Inflammatory macrophage (primary cell): ENCODE data around the gene FRAS1.
"Not testable (repeated sequence)": the region's sequence is repeated elsewhere in the genome, so short reads cannot be mapped to it uniquely, and the experiment has no call there.

Source experiments
- DNase-seq, 2 donors: peaks; one replicate each; pipeline ENCODE4 v3.0.0-alpha.2; 2020 to 2022

The FRAS1 gene

DNA sequence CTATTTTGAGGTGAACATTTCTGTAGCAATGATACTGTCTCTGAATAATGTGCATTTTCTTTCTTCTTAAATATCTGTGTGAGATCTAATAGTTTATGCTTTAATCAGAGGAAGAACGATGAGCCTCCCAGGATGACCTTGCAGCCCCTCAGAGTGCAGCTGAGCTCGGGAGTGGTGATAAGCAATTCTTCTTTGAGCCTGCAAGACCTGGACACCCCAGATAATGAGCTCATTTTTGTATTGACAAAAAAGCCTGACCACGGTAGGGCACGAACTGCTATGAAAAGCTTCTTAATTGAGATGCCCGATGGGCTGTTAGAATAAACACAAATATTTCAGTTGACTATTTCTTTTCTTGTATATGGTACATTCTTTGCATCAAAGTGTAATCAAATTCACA is 389.5 kb downstream of the FRAS1 start:
- no peak for DNase-seq

DNA sequence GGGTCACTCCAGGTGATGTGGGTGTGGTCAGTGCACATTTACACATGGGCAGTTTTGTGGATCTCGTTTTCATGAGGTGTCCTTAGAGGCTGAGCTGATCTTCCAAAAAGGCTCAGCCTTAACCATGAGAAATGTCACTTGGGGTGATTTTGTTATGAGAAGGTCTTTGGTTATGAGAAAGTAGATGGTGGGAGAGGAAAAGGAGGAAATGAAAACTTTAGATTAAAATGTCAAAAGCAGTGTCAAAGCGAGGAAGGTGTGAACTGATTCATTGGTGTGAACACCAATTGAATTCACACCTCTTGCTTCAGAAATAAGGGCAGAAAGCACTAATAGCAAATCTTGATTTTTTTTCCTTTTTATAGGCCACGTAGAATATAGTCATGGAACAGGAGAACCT is 394.3 kb downstream of the FRAS1 start:
- no peak for DNase-seq

GRCh38 chr4:78454016-78454415 is 396.9 kb downstream of the FRAS1 start:
- no peak for DNase-seq

GRCh38 chr4:78457751-78458150 is 400.6 kb downstream of the FRAS1 start:
- DNase-seq = no peak

- DNase-seq = no peak
Measured at GRCh38 chr4:78459327-78459726, 402.2 kb downstream of the FRAS1 start.

DNA sequence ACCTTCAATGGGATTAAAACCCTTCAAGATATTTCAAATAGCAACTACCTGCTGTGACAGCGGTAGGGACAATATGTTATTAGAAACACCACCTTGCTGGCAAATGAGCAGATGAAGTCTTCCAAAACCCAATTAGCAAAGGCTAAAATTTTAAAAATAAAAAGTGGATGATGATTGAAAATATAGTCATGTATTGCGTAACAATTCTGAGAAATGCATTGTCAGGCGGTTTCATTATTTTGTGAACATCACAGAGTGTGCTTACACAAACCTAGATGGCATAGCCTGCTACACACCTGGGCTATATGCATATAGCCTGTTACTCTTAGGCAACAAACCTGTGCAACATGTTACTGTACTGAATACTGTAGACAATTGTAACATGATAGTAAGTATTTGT is 403.2 kb downstream of the FRAS1 start:
- no peak for DNase-seq

DNA sequence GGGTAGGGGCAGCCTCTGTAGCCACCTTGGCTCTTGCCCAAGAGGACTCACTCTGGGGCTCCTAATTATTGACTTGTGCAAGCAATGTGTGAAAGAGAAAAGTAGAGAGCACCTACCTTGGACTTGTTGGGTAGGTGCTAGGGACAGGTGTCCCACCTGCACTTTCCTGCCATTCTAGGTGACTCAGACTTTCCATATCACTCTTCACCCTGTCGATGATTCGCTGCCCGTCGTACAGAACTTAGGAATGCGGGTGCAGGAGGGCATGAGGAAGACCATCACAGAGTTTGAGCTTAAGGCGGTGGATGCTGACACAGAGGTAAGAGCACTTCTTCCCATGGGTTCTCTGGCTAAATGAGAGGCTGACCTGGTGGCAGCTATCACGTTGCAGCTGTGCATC is 407.1 kb downstream of the FRAS1 start:
- no peak for DNase-seq

DNA sequence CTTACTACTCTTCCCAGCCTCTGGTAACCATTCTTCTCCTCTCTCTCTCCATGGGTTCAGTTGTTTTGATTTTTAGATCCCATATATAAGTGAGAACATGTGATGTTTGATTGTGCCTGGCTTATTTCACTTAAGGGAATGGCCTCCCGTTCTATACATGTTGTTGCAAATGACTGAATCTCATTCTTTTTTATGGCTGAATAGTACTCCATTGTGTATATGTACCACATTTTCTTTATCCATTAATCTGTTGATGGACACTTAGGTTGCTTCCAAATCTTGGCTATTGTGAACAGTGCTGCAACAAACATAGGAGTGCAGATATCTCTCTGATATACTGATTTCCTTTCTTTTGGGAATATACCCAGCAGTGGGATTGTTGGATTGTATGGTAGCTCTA is 410.1 kb downstream of the FRAS1 start:
- DNase-seq = not testable (repeated sequence)

DNA sequence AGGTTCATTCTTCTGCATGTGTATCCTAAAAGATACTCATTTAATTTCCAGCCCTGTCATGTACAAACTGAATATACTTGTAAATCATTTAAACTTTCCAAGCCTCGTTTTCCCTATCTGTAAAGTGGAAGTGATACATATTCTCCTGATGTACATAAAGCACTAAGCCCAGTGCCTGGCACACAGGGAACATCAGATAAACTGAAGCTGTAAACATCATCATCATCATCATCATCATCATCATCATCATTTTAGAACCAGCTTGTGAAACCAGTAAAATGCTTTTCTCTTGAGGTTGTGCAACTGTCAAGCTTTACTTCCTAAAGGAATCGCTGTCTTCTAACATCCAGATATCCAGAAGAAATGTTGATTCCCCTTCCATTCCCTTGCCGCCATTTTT is 411.1 kb downstream of the FRAS1 start:
- no peak for DNase-seq

DNA sequence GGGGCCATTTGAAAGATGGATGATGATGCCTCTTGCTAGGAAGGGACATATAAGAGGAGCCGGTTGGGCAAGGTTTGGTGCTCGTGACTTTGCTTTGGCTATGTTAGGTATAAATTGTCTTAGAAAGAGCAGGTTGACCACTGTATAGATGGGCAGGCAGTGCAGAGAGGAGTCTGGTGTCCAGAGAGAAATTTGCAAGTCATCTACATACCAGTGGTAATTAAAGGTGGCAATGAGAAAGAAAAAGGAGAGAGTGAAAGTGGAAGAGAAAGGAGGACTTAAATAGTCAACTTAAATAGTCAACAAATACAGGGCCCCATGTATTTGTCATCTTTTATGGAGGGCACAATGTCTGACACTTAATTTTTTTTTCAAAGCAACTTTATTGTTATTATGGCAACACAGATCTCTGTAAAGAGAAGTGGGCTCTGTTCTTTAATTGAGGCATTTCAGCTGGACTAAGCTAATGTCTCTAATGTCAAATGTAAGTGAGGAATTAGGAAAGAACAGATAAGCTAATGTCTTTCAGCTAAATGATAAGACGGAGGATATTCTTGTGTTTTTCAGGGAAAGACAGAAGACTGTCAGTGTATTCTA is 419.1 kb downstream of the FRAS1 start:
- no peak for DNase-seq

- DNase-seq = peak in 1 of 2 donors; percentile 1
Measured at GRCh38 chr4:78477276-78477675, 420.2 kb downstream of the FRAS1 start.

DNA sequence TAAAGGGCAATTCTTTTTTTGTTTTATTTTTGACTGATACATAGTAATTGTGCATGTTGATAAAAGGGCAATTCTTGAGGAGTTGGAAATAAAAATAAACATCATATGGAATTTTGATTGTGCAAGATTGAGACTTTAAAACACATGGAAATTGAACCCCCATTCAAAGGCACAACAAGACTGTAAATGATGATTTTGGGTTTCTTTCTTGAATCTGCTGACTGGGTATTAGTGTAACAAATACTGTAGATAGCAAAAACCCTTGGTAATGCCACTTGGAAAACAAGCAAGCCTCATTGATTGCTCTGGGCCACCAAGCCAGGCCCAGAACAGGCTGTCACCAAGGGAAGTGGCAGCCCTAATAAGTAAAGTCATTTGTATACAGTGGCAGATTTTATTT is 421.4 kb downstream of the FRAS1 start:
- no peak for DNase-seq

DNA sequence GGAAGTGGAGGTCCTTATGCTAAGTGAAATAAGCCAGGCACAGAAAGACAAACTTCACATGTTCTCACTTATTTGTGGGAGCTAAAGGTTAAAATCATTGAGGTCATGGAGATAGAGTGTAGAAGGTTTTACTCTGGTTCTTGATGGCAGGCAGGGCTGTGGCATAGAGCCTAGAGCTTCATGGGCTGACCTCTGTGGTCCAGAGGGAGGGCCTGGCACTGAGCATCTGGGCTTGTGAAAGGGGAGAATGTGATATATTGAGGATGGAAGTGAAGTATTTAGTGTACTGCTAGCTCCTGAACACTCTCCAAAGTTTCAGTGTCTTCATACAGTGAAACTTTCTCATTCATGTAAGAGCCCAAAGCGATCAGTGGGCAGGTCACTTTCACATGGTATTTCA is 423.2 kb downstream of the FRAS1 start:
- DNase-seq = no peak

DNA sequence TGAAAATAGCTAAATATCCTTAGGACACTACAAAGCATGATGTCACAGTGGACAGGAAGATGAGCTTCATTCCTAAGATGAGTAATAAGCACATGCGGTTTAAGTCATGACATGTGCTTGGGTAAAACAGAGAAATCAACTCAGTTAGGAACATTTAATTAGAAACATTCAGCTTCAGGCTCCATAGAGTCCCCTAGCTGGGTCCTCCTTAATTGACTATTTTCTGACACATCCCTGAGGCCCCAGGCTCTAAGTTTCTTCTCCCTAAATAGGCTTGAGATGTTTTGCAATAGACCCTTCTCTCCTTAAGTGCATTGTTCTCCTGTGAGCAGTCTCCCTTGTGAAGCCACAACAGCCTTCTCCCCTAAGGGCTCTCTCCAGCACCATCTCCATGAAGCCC is 424.1 kb downstream of the FRAS1 start:
- peak; percentile 17 to 34 for DNase-seq

DNA sequence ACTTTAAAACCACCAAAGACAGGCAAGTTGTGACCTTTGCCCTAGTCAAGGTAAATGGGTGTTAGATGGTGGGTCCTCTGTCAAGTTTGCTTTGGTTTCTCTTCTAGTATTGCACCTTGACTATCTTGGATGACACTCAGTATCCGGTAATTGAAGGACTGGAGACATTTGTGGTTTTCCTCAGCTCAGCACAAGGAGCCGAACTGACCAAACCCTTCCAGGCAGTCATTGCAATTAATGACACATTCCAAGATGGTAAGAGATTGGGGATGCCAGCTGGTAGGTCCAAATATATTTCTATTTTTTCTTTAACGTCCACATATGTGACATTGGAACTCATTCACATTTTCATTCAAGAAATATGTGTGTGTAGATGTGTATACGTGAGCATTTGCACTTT is 425.2 kb downstream of the FRAS1 start:
- DNase-seq = no peak

DNA sequence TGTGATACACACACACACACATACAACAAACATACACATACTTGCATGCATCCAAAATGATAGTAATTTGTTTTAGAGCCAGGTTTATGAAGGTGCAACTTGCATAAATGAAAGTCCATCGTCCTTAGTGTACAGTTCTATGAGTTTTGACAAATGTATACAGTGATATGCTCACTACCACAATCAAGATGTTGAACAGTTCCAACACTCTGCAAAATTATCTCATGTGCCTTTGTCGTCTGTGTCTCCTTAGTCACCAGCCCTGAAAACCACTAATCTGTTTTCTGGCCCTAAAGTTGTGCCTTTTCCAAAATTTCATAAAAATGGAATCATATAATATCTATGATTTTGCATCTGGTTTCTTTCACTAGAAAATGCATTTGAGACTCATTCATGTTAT is 426.7 kb downstream of the FRAS1 start:
- DNase-seq = no peak

DNA sequence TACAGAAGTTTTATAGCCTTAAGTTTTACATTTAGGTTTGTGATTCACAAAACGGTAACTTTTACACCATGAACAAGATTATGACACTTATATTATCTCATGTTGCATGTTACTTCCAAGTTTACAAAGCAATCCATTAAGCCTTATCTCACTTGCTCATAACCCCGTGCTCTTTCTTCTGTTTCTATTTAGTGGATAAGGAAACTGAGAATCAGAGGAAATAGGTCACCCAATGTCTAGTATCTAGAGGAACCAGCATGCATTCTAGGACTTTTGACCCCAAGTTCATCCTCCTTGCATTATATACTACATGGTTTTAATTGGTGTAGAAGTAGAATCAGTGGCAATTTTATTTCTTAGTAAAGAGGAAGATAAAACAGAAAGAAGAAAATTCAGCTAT is 427.5 kb downstream of the FRAS1 start:
- peak; percentile 4 to 9 for DNase-seq

DNA sequence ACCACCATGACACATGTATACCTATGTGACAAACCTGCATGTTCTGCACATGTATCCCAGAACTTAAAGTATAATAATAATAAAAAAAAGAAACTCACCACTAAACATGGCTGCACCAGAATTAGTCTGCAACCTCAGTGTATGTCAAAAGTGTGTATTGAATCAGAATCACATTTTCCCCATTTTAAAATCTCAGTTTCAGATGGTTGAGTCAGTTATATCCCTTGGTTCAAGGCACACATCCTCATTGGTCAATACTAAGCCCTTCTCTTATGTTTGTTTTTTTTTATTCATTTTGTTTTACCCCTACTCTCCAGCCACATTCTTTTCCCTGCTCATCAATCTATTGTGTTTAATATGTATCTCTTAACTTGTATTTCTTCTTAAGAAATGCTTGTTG is 436.6 kb downstream of the FRAS1 start:
- no peak for DNase-seq

DNA sequence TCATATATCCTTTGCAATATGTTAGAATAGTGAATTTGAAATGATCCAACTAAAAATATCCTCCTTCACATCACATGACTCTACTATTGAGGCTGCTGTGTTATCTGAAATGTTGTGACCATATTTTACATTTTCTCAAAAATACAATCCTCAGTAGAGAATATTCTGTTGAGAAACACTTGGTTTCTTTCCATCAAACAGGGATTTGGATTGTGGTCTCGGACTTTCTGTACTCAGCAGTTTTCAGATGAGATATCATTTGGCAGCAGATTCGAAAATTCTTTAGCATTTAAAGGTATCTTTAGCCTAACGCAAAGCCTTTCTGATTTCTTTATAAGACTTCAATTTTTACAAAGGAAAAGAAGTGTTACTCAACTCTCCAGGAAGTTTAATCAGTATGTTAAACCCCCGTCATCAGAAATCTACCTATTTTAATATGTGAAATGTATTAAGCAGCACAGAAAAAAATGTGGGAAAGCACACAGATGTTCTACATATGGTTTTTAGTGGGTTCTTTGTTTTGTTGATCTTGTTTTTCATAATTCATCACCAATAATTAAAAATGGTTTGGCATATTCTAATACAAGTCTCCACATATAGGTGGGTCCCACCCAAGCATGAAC is 439.0 kb downstream of the FRAS1 start:
- no peak for DNase-seq

DNA sequence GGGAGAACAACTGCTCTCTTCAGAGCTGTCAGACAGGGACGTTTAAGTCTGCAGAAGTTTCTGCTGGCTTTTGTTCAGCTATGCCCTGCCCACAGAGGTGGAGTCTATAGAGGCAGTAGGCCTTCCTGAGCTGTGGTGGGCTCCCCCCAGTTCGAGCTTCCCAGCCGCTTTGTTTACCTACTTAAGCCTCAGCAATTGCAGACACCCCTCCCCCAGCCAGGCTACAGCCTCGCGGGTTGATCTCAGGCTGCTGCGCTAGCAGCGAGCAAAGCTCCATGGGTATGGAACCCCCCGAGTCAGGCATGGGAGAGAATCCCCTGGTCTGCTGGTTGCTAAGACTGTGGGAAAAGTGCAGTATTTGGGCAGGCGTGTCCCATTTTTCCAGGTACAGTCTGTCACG is 449.1 kb downstream of the FRAS1 start:
- not testable (repeated sequence) for DNase-seq

DNA sequence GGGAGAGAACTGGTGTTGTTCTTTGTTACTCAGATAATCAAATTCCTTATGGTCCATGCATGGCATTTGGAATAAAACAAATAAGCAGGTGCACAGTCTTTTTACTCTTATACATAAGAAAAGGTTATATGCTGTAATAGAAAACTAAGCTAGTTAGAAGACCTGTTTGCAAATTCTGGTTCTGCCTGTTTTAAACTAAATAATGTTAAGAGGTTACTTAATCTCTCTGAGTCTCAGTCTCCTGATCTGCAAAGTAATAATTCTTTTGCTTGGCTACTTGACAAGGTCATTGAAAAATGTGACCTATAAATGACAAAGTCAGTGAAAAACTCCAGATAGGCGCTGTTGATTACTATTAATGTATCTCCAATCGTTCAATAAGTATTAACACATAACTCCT is 451.9 kb downstream of the FRAS1 start:
- DNase-seq = no peak

GRCh38 chr4:78510108-78510507 is 453.0 kb downstream of the FRAS1 start:
- DNase-seq = no peak

GRCh38 chr4:78510681-78511080 is 453.6 kb downstream of the FRAS1 start:
- DNase-seq = no peak

DNA sequence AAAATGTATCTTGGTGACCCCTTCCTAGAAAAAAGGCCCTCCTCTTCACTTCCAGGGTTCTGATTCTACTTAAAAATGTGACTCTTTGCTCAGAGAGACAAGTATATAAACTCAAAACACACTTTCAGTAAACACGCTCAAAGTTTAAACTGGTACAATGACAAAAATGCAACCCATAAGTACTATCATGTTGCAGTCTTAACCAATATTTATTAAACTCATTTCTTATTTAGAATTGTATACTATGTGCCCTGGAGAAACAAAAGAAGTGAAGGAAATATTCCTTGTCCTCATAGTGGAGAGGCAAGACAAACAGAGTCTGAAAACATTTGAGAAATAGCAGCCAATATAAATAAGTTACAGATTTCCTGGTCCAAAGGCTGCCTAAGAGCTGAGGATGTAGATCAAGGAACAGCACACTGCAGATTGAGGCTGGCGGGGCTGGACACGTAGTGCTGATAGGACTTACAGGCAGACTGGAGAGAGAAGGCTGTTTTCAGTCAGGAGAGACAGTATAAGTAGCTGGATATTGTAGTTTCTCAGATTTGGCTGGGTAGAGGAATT is 455.3 kb downstream of the FRAS1 start:
- DNase-seq = no peak
